CD14-positive monocyte (primary cell): ENCODE data around the gene AHNAK2. TPM values are rescaled to one million over a fixed set of nuclear protein-coding genes. Genes with fewer than 3 reads are reported as not detected.
"Not testable (repeated sequence)": the region's sequence is repeated elsewhere in the genome, so short reads cannot be mapped to it uniquely, and the experiment has no call there.

Source experiments
- DNase-seq, 3 donors: peaks; one replicate each; pipeline ENCODE4 v3.0.0-alpha.2; 2011 to 2022
- H2AFZ ChIP-seq: 2 replicates; pipeline ENCODE4 v1.6.0; 2012; ENCODE audit warnings: mild to moderate bottlenecking, low read depth, low read length, inconsistent platforms; ENCODE audit not compliant: insufficient read depth, poor library complexity, severe bottlenecking
- H3K27ac ChIP-seq, 2 donors: 1 replicate in 1 of 2; 2 replicates in 1 of 2; pipeline ENCODE4 v1.5.1; 2012 to 2013; ENCODE audit warnings: low read length in 2 of 2, control low read depth in 1 of 2, inconsistent platforms in 1 of 2, low read depth in 1 of 2, mild to moderate bottlenecking in 1 of 2
- H3K27me3 ChIP-seq, 2 donors: one replicate each; pipeline versions ENCODE4 v1.6.0 to v1.6.1; 2011 to 2013; ENCODE audit warnings: low read length in 2 of 2; ENCODE audit not compliant: control insufficient read depth in 2 of 2, insufficient read depth in 2 of 2
- H3K36me3 ChIP-seq, 2 donors: replicated peaks in 1 of 2; 1 replicate in 1 of 2; 2 replicates in 1 of 2; pipeline versions ENCODE4 v1.5.1 to v1.6.1; 2012 to 2013; ENCODE audit warnings: low read length in 2 of 2, control low read depth in 1 of 2, inconsistent platforms in 1 of 2, mild to moderate bottlenecking in 1 of 2; ENCODE audit not compliant: insufficient read depth in 2 of 2, control insufficient read depth in 1 of 2
- H3K4me1 ChIP-seq, 2 donors: 1 replicate in 1 of 2; 2 replicates in 1 of 2; pipeline versions ENCODE4 v1.5.1 to v1.6.1; 2012 to 2013; ENCODE audit warnings: low read length in 2 of 2, control low read depth in 1 of 2, inconsistent platforms in 1 of 2, mild to moderate bottlenecking in 1 of 2, moderate library complexity in 1 of 2; ENCODE audit not compliant: insufficient read depth in 2 of 2, control insufficient read depth in 1 of 2
- H3K4me2 ChIP-seq: replicated peaks from 2 replicates; pipeline ENCODE3; 2012; ENCODE audit warnings: low read length, moderate library complexity, mild to moderate bottlenecking; ENCODE audit not compliant: poor library complexity, severe bottlenecking; ENCODE audit errors: extremely low read depth
- H3K4me3 ChIP-seq, 3 experiments: fragments of 200-600 bp in 1 of 3; sonication (generic) in 1 of 3; replicated peaks in 1 of 3; 1 replicate in 2 of 3; 2 replicates in 1 of 3; pipeline ENCODE4 v1.5.1; 2011 to 2013; ENCODE audit warnings: low read length in 3 of 3, mild to moderate bottlenecking in 3 of 3, control low read depth in 2 of 3, low read depth in 2 of 3, inconsistent platforms in 1 of 3, moderate library complexity in 1 of 3
- H3K79me2 ChIP-seq: 2 replicates; pipeline ENCODE4 v1.6.0; 2012; ENCODE audit warnings: mild to moderate bottlenecking, control low read depth, inconsistent platforms, low read length, moderate library complexity; ENCODE audit not compliant: insufficient read depth
- H3K9ac ChIP-seq: 2 replicates; pipeline ENCODE4 v1.6.0; 2017; ENCODE audit warnings: low read length, mild to moderate bottlenecking; ENCODE audit not compliant: insufficient read depth, poor library complexity, severe bottlenecking
- H3K9me3 ChIP-seq, 2 donors: replicated peaks in 1 of 2; 1 replicate in 1 of 2; 2 replicates in 1 of 2; pipeline versions ENCODE4 v1.5.1 to v1.6.1; 2012 to 2013; ENCODE audit warnings: low read length in 2 of 2, control low read depth in 1 of 2; ENCODE audit not compliant: control insufficient read depth in 1 of 2, insufficient read depth in 1 of 2
- H4K20me1 ChIP-seq: 2 replicates; pipeline ENCODE4 v1.6.0; 2012; ENCODE audit warnings: mild to moderate bottlenecking, low read length, control low read depth, moderate library complexity; ENCODE audit not compliant: insufficient read depth
- H3K27ac Mint-ChIP-seq, 7 donors: one replicate each; pipeline ENCODE4 v1.8.0; 2020; ENCODE audit warnings: mild to moderate bottlenecking in 7 of 7, mixed read lengths in 7 of 7, moderate library complexity in 6 of 7, inconsistent platforms in 2 of 7
- H3K27me3 Mint-ChIP-seq, 3 donors: one replicate each; pipeline ENCODE4 v1.8.0; 2021 to 2022; ENCODE audit warnings: low read depth in 3 of 3, mild to moderate bottlenecking in 3 of 3, mixed read lengths in 3 of 3, moderate library complexity in 3 of 3, inconsistent platforms in 1 of 3
- H3K36me3 Mint-ChIP-seq, 2 donors: one replicate each; pipeline ENCODE4 v1.8.0; 2020; ENCODE audit warnings: mixed read lengths in 2 of 2, inconsistent platforms in 1 of 2, mild to moderate bottlenecking in 1 of 2
- H3K4me1 Mint-ChIP-seq: one replicate; pipeline ENCODE4 v1.8.0; 2020; ENCODE audit warnings: mild to moderate bottlenecking, mixed read lengths
- H3K4me3 Mint-ChIP-seq, 2 donors: one replicate each; pipeline ENCODE4 v1.8.0; 2020; ENCODE audit warnings: mild to moderate bottlenecking in 2 of 2, mixed read lengths in 2 of 2, moderate library complexity in 1 of 2
- H3K9me3 Mint-ChIP-seq, 7 donors: one replicate each; pipeline ENCODE4 v1.8.0; 2020 to 2022; ENCODE audit warnings: mixed read lengths in 7 of 7, mild to moderate bottlenecking in 6 of 7, moderate library complexity in 6 of 7, inconsistent platforms in 2 of 7
- CTCF ChIP-seq: fragments of 200-600 bp; IDR thresholded peaks from one replicate; pipeline ENCODE4 v1.8.0; 2022; ENCODE audit warnings: antibody characterized with exemption, mild to moderate bottlenecking
- WGBS: methylation state at CpG from one replicate; pipeline ENCODE4 v1.1.5; 2013; ENCODE audit warnings: missing lambda C conversion rate; ENCODE audit not compliant: insufficient coverage; 5-methylcytosine and 5-hydroxymethylcytosine counted together
- intact Hi-C, 2 donors: fragments of 100-400 bp; cut with micrococcal nuclease; formaldehyde crosslinking; loops; one replicate each; pipeline versions ENCODE4 v1.15.0 to v1.15.1; 2023
- polyA plus RNA-seq, 3 donors: library from polyadenylated mRNA; depleted of rRNA in 1 of 3; unstranded in 2 of 3; stranded (reverse) in 1 of 3; fragments of 300-500 nt in 2 of 3; fragments of >200 nt in 1 of 3; fragmentation: Illumina TruSeq in 2 of 3; gene quantifications; 1 replicate in 2 of 3; 2 replicates in 1 of 3; pipeline ENCODE4 v1.2.3, GENCODE V29; 2012 to 2021

Gene AHNAK2
- polyA plus RNA-seq, 3 donors, result 0.01 TPM; not detected in 2

DNA sequence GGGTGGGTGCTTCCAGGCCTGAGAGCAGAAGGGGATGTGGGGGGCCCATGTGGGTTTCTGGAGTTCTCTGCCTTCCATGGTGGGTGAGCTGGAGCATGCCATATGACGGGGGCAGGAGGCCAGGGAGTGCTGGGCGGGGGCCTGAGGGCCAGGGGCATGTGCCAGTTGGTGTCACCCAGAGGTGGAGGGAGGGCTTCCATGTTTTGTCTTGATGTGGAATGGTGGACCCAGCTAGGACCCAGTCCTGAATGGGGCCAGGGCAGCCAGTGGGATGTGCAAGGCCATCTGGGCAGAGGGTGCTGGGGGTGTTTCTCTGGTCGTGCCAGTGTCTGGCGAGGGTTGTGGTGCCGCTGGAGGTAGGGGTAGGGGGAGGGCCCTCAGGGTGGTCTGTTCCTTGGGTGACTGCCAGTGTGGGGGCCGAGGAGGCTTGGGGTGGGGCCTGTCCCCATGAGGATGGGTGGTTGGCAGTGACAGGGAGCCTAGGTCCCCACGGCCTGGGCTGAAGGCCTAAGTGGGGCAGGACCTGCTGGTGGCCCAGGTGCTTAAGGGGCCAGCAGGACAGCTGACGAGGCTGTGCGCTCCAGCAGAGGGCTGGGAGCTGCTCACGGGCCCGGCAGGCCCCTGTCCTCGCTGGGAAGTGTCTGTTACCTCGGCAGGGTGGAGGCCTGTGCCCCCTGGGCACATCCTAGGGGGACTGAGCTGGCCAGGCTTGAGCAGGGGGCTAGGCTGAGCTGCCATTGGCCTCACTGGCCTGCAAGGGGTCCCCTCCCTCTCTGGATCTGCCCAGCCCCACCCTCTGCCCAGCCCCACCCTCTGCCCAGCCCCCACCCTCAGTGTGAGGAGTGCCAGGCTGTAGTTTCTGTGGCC is 86.3 kb downstream of the AHNAK2 start:
- peaks cover 0 to 2% (median 0%) of the 10 kb centered on the region in 7 donors for H3K9me3 Mint-ChIP-seq
- WGBS, result 82% methylated on average over 13 of the region's 13 CpGs
- no peaks in the 10 kb centered on the region for H3K4me1 ChIP-seq
- intact Hi-C loops, result no loop called here
- no peak overlapping the region for H3K27ac ChIP-seq
- peak in 1 of 3 donors; percentile 2 for DNase-seq
- no peak overlapping the region for H2AFZ ChIP-seq
- no peaks in the 10 kb centered on the region for H3K27me3 ChIP-seq
- no peak for TF ChIP-seq CTCF
- no peak overlapping the region for H3K4me3 Mint-ChIP-seq
- no peaks in the 10 kb centered on the region for H4K20me1 ChIP-seq
- H3K27ac Mint-ChIP-seq, result no peak overlapping the region
- H3K4me2 ChIP-seq, result no peak overlapping the region
- H3K36me3 Mint-ChIP-seq, result no peaks in the 10 kb centered on the region
- H3K79me2 ChIP-seq, result no peaks in the 10 kb centered on the region
- H3K4me1 Mint-ChIP-seq, result no peaks in the 10 kb centered on the region
- no peak overlapping the region for H3K4me3 ChIP-seq
- H3K9ac ChIP-seq, result no peak overlapping the region
- H3K36me3 ChIP-seq, result no peaks in the 10 kb centered on the region
- no peaks in the 10 kb centered on the region for H3K9me3 ChIP-seq
- H3K27me3 Mint-ChIP-seq, result peaks cover 0 to 6% (median 1%) of the 10 kb centered on the region in 3 donors

DNA sequence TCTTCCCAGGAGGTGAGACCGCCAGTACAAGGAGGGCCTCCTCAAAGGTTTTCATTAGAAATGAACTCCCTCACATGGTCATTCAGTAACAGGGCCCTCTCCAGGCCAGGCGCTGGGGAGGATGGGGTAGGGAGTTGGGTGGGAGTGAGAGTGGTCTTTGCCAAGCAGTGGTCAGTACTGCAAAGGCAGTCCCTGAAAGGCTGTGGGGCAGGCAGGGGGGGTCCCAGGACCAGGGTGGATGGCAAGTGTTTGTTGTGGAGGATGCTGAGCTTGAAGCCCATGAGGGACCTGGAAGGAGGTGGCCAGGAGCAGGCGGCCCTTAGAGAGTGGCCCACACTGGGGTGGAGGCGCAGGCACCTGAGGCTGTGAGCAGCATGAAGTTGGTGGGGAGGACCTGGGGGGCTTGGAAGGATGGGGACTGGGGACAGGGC is 87.0 kb downstream of the AHNAK2 start:
- no peak for DNase-seq

GRCh38 chr14:104890292-104890691 is 87.9 kb downstream of the AHNAK2 start:
- H3K27ac ChIP-seq, H3K9me3 Mint-ChIP-seq, H3K9ac ChIP-seq, H3K4me3 ChIP-seq, H3K79me2 ChIP-seq, H3K36me3 Mint-ChIP-seq, H3K27me3 ChIP-seq, H3K36me3 ChIP-seq, H4K20me1 ChIP-seq, H3K4me3 Mint-ChIP-seq, H3K27ac Mint-ChIP-seq, H2AFZ ChIP-seq, H3K27me3 Mint-ChIP-seq, H3K4me1 ChIP-seq, H3K9me3 ChIP-seq, H3K4me1 Mint-ChIP-seq, DNase-seq, intact Hi-C loops, H3K4me2 ChIP-seq: not testable (repeated sequence)

More for the DNA sequence above, 87.0 kb downstream of the AHNAK2 start:
- Histone ChIP-seq H3K4me2 (no peak overlapping the region), H3K79me2 (no peaks in the 10 kb centered on the region), H3K27me3 (no peaks in the 10 kb centered on the region), H3K9me3 (no peaks in the 10 kb centered on the region), H3K4me1 (no peaks in the 10 kb centered on the region), H3K27ac (no peak overlapping the region), H3K36me3 (no peaks in the 10 kb centered on the region), H3K4me3 (no peak overlapping the region), H4K20me1 (no peaks in the 10 kb centered on the region), H2AFZ (no peak overlapping the region), H3K9ac (no peak overlapping the region)
- Mint-ChIP-seq H3K9me3 (peaks cover 0 to 2% (median 0%) of the 10 kb centered on the region in 7 donors), H3K36me3 (no peaks in the 10 kb centered on the region), H3K27ac (no peak overlapping the region), H3K4me1 (no peaks in the 10 kb centered on the region), H3K4me3 (no peak overlapping the region), H3K27me3 (peaks cover 0 to 6% (median 0%) of the 10 kb centered on the region in 3 donors)
- TF ChIP-seq CTCF, result no peak
- intact Hi-C loops, result no loop called here
- WGBS, result 92% methylated on average over 2 of the region's 4 CpGs
